GM19023 (cell line): ENCODE measurements around the gene IL22RA1.

ENCODE experiments used
- ATAC-seq: cut with Tn5 transposase; IDR thresholded peaks from one replicate; pipeline ENCODE4 v1.9.1; 2021; ENCODE audit warnings: mild to moderate bottlenecking, moderate library complexity; ENCODE audit not compliant: unreplicated experiment

The IL22RA1 gene

GRCh38 chr1:24167008-24167407 is 24.1 kb upstream of the IL22RA1 start:
- no peak for ATAC-seq

- ATAC-seq = no peak
These were observed 22.6 kb upstream of the IL22RA1 start for GRCh38 chr1:24165500-24165899.

GRCh38 chr1:24164004-24164403 is 21.1 kb upstream of the IL22RA1 start:
- ATAC-seq = no peak

- ATAC-seq = no peak
These were observed 19.3 kb upstream of the IL22RA1 start for GRCh38 chr1:24162201-24162600.

- ATAC-seq = no peak
These were observed 18.3 kb upstream of the IL22RA1 start for GRCh38 chr1:24161270-24161669.

GRCh38 chr1:24159366-24159765 is 16.4 kb upstream of the IL22RA1 start:
- ATAC-seq = no peak

GRCh38 chr1:24157918-24158481 is 15.1 kb upstream of the IL22RA1 start:
- no peak for ATAC-seq

GRCh38 chr1:24156542-24157260 is 13.8 kb upstream of the IL22RA1 start:
- ATAC-seq = no peak

GRCh38 chr1:24155011-24155782 is 12.3 kb upstream of the IL22RA1 start:
- ATAC-seq = no peak

- ATAC-seq = no peak
These were observed 11.3 kb upstream of the IL22RA1 start for GRCh38 chr1:24154215-24154614.

GRCh38 chr1:24152631-24153494 is 9.9 kb upstream of the IL22RA1 start:
- ATAC-seq = no peak

GRCh38 chr1:24151175-24151533 is 8.2 kb upstream of the IL22RA1 start:
- no peak for ATAC-seq

GRCh38 chr1:24150234-24151174 is 7.6 kb upstream of the IL22RA1 start:
- ATAC-seq = peak; percentile 50

GRCh38 chr1:24149866-24150233 is 6.9 kb upstream of the IL22RA1 start:
- no peak for ATAC-seq

- no peak for ATAC-seq
These were observed 4.9 kb upstream of the IL22RA1 start for GRCh38 chr1:24147816-24148215.

- ATAC-seq = no peak
These were observed 4.3 kb upstream of the IL22RA1 start for GRCh38 chr1:24147194-24147593.

GRCh38 chr1:24141311-24141997 is 1.5 kb downstream of the IL22RA1 start:
- ATAC-seq = no peak

GRCh38 chr1:24140741-24141181 is 2.2 kb downstream of the IL22RA1 start:
- ATAC-seq = no peak

- ATAC-seq = no peak
These were observed 3.0 kb downstream of the IL22RA1 start for GRCh38 chr1:24139841-24140425.
